Neural progenitor cell (in vitro differentiated cells): ENCODE results near the gene RAMP3.

Experiments
- CTCF ChIP-seq: fragments of 200-600 bp; sonication (generic); IDR thresholded peaks from 2 replicates; pipeline ENCODE4 v1.5.1; 2017; ENCODE audit warnings: antibody characterized with exemption, mild to moderate bottlenecking
- EZH2 ChIP-seq: fragments of 200-600 bp; sonication (generic); IDR thresholded peaks from 2 replicates; pipeline ENCODE4 v1.6.1; 2017; ENCODE audit warnings: antibody characterized with exemption, mild to moderate bottlenecking, moderate library complexity
- EZH2phosphoT487 ChIP-seq: fragments of 200-600 bp; sonication (generic); IDR thresholded peaks from 2 replicates; pipeline ENCODE4 v1.6.1; 2017; ENCODE audit warnings: antibody characterized with exemption

- no peak for TF ChIP-seq EZH2phosphoT487
- no peak for TF ChIP-seq CTCF
- no peak for TF ChIP-seq EZH2
These were observed 45.0 kb downstream of the RAMP3 start for GRCh38 chr7:45202625-45203024.
